NK-92 (cell line): Measurements from ENCODE around the gene SPDYE2B.
"Not testable (repeated sequence)": the region's sequence is repeated elsewhere in the genome, so short reads cannot be mapped to it uniquely, and the experiment has no call there.

ENCODE experiments used
- DNase-seq: peaks from one replicate; lab custom pipeline; 2025; ENCODE audit not compliant: unreplicated experiment; lab: John Stamatoyannopoulos, UW

Gene SPDYE2B

GRCh38 chr7:102649924-102650323, at the start of gene SPDYE2B:
SPDYE2B (plus strand) TSS chr7:102650319; CDS start chr7:102652349, 2,030 bp downstream.
- not testable (repeated sequence) for DNase-seq

GRCh38 chr7:102602317-102602716, 47.8 kb upstream of the SPDYE2B start:
- DNase-seq: not testable (repeated sequence)

- not testable (repeated sequence) for DNase-seq
Observed at GRCh38 chr7:102604431-102605145, 45.5 kb upstream of the SPDYE2B start.

- not testable (repeated sequence) for DNase-seq
Observed at GRCh38 chr7:102606848-102607247, 43.3 kb upstream of the SPDYE2B start.

GRCh38 chr7:102609734-102610133, 40.4 kb upstream of the SPDYE2B start:
- DNase-seq: not testable (repeated sequence)

- not testable (repeated sequence) for DNase-seq
Observed at GRCh38 chr7:102610441-102610840, 39.7 kb upstream of the SPDYE2B start.

- DNase-seq: not testable (repeated sequence)
Observed at GRCh38 chr7:102611013-102611674, 39.0 kb upstream of the SPDYE2B start.

- DNase-seq: not testable (repeated sequence)
Observed at GRCh38 chr7:102611675-102612325, 38.3 kb upstream of the SPDYE2B start.

GRCh38 chr7:102613575-102614345, 36.4 kb upstream of the SPDYE2B start:
- DNase-seq: not testable (repeated sequence)

- not testable (repeated sequence) for DNase-seq
Observed at GRCh38 chr7:102614346-102614697, 35.8 kb upstream of the SPDYE2B start.

GRCh38 chr7:102614873-102615272, 35.2 kb upstream of the SPDYE2B start:
- DNase-seq: not testable (repeated sequence)

- DNase-seq: not testable (repeated sequence)
Observed at GRCh38 chr7:102615930-102616329, 34.2 kb upstream of the SPDYE2B start.

GRCh38 chr7:102616507-102617125, 33.5 kb upstream of the SPDYE2B start, which contains the start of gene RASA4:
RASA4 (minus strand) TSS chr7:102616756; CDS start chr7:102616689, 67 bp downstream.
- not testable (repeated sequence) for DNase-seq

GRCh38 chr7:102618122-102618521, 32.0 kb upstream of the SPDYE2B start:
- DNase-seq: not testable (repeated sequence)

GRCh38 chr7:102627271-102627904, 22.7 kb upstream of the SPDYE2B start:
- not testable (repeated sequence) for DNase-seq

- DNase-seq: not testable (repeated sequence)
Observed at GRCh38 chr7:102630622-102631021, 19.5 kb upstream of the SPDYE2B start.

- DNase-seq: not testable (repeated sequence)
Observed at GRCh38 chr7:102634299-102634698, 15.8 kb upstream of the SPDYE2B start.

- not testable (repeated sequence) for DNase-seq
Observed at GRCh38 chr7:102635354-102635753, 14.8 kb upstream of the SPDYE2B start.

GRCh38 chr7:102636956-102637355, 13.2 kb upstream of the SPDYE2B start:
- DNase-seq: not testable (repeated sequence)

- not testable (repeated sequence) for DNase-seq
Observed at GRCh38 chr7:102638848-102639247, 11.3 kb upstream of the SPDYE2B start.
